HG02610 (cell line): Measurements from ENCODE around the gene ZFYVE16.
"Not testable (repeated sequence)": the region's sequence is repeated elsewhere in the genome, so short reads cannot be mapped to it uniquely, and the experiment has no call there.

ENCODE experiments used
- ATAC-seq: cut with Tn5 transposase; IDR thresholded peaks from one replicate; pipeline ENCODE4 v1.9.1; 2021; ENCODE audit warnings: mild to moderate bottlenecking, moderate library complexity; ENCODE audit not compliant: unreplicated experiment

ZFYVE16 gene

DNA sequence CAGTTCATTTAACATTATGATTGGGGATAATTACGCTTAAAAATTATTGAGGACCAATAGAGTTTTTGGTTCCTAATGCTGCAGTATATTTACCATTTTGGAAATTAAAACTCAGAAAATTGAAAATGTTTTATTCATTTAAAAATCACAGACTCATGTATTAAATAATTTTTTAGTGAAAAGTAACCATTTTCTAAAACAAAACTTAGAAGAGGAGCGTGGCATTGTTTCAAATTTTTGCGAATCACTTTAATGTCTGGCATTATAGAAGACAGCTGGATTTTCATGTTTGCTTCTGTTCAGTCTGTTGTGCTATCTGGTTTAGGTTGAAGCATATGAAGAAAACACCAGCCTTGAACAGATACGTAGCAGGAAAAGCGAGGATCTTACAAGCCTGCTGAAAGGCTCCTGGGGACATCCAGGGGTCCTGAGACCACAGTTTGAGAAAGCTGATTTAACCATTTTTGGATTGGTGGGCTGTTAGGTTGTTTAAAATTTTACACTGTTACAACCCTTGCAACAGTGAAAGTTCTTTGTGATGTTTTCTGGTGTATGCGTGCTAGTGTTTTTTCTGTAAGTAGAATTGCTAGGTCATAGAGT, 1.6 kb downstream of the ZFYVE16 start:
- no peak for ATAC-seq

- no peak for ATAC-seq
Observed at GRCh38 chr5:80411589-80412219, 3.8 kb downstream of the ZFYVE16 start.

- ATAC-seq, result no peak
Observed at GRCh38 chr5:80414113-80414512, 6.2 kb downstream of the ZFYVE16 start.

- ATAC-seq, result no peak
Observed at GRCh38 chr5:80417973-80418372, 10.1 kb downstream of the ZFYVE16 start.

GRCh38 chr5:80424365-80424764, 16.5 kb downstream of the ZFYVE16 start:
- not testable (repeated sequence) for ATAC-seq

GRCh38 chr5:80435476-80435875, 27.6 kb downstream of the ZFYVE16 start:
- ATAC-seq, result no peak

GRCh38 chr5:80437326-80437725, 29.5 kb downstream of the ZFYVE16 start:
- ATAC-seq, result no peak

DNA sequence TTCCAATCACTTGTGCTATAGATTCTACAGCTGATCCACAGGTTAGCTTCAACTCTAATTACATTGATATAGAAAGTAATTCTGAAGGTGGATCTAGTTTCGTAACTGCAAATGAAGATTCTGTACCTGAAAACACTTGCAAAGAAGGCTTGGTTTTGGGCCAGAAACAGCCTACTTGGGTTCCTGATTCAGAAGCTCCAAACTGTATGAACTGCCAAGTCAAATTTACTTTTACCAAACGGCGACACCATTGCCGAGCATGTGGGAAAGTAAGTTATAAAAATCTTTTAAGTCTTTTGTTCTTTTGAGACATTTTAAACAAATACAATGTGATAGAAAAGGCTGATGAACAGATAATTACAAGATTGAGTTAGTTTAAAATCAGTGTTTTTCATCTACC, 30.9 kb downstream of the ZFYVE16 start:
- no peak for ATAC-seq

GRCh38 chr5:80439213-80439612, 31.3 kb downstream of the ZFYVE16 start:
- no peak for ATAC-seq

- ATAC-seq, result no peak
Observed at GRCh38 chr5:80442742-80443141, 34.9 kb downstream of the ZFYVE16 start.

- no peak for ATAC-seq
Observed at GRCh38 chr5:80453366-80453765, 45.5 kb downstream of the ZFYVE16 start.

DNA sequence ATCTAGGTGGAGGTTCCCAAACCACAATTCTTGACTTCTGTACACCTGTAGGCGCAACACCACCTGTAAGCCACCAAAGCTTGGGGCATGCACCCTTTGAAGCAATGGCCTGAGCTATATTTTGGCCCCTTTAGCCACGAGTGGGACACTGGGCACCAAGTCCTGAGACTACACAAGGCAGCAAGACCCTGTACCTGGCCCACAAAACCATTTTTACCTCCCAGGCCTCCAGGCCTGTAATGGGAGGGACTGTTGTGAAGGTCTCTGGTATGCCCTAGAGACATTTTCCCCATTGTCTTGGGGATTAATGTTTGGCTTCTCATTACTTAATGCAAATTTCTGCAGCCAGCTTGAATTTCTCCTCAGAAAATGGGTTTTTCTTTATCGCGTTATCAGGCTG, 55.4 kb downstream of the ZFYVE16 start:
- no peak for ATAC-seq

DNA sequence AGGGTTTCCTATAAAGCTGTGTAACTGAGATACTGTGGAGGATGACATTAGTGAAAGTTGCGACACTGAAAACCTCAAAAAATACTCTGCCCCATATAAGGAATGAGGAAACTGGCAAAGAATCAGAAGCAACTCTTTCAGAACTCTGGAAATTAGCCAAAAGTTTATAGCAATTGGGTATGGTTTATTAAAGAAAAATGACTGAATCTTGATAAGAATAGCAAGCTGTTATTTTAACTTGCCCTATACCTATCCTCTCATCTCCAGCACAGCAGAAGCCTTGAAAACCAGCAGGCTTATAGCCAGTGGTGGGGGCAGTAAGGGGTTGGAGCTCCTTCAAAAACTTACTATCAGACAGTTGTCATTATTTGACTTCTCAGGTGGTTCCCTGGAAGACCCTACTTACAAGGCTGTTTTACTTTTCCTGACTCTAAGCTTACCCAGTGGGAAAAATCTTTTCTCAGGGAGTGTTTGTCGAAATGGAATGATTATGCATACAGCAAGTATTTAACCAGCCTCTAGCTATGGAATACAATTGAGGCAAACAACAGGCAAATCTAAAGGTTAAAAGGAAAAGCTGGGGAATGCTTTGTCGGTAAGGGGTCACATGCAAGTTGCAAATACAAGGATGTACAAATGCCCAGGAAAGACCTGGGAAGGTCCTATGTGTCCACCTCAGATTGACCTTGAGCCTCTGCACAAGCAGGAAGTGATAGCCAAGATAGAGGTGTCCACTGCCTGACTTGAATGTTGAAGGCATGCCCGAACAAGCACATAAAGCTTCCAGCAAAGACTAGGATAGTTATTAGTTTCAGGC, 59.0 kb downstream of the ZFYVE16 start:
- no peak for ATAC-seq

- no peak for ATAC-seq
Observed at GRCh38 chr5:80468131-80468530, 60.3 kb downstream of the ZFYVE16 start.

- not testable (repeated sequence) for ATAC-seq
Observed at GRCh38 chr5:80470631-80471030, 62.8 kb downstream of the ZFYVE16 start.

- ATAC-seq, result no peak
Observed at GRCh38 chr5:80474929-80475328, 67.1 kb downstream of the ZFYVE16 start.

DNA sequence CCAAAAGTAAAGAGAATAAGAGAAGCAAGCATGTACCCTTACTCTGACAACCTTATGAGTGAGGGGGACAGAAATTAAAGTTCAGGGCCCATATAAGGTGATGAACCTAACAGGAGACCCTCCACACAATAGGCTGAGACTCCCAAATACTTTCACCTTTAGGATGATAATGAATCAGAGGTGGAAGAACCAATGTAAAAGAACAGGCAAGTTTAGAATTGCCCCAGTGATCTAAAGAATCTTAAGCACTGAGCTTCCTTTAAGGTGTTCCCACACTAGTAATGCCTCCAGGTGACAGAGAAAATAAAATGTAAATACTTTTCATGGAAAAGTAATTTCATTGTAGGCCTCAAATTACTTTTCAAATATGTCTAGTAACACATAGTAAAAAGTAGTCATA, 71.8 kb downstream of the ZFYVE16 start:
- no peak for ATAC-seq

GRCh38 chr5:80480354-80480753, 72.5 kb downstream of the ZFYVE16 start:
- ATAC-seq, result no peak

DNA sequence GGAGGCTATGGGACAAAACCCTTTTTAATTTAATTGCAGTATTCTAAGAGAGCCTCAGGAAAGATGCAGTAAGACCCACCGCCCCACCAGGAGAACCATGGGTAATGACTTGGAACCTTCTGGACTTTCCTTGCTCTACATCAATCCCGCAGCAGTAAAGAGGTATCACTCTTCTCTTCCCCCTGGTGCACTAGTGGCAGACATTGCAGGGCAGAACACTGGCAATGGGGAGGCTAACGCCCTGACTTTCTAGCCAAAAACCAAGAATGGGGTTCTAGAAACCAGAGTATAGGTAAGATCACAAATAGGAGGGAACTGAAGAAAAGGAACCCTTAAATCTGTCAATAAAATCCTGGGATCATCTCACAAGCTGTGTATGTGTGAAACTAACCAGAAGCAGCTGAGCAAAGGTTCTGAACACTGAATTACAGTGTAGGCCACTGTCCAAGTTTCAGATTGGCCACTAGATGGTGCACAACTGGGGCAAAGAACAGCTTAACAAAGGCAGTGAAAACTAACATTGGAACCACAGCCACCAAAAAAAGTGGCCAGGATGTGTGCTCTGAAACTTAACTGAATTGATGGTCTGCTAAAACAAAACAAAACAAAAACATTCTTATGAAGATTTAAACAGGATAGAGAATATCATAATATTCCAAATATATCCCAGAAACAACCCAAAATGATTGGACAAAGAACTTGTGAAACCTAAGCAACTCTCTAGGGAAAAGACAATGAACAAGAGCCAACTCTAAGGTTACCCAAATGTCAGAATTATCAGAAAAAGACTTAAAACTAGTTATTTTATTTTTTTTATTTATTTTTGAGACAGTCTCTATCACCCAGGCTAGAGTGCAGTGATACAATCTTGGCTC, 73.4 kb downstream of the ZFYVE16 start:
- no peak for ATAC-seq

DNA sequence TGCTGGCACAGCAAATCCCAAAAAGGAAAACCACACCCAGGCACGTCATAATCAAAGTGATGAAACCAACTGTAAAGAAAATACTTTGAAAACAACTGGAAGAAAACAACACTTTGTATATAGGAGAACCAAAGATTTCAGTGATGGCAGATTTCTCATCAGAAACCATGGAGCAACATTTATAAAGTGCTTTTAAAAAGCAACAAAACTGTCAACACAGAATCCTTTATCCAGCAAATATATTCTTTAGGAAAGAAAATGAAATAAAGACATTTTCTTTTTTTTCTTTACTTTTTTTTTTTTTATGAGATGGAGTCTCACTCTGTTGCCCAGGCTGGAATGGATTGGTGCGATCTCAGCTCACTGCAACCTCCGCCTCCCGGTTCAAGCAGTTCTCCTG, 74.7 kb downstream of the ZFYVE16 start:
- no peak for ATAC-seq

DNA sequence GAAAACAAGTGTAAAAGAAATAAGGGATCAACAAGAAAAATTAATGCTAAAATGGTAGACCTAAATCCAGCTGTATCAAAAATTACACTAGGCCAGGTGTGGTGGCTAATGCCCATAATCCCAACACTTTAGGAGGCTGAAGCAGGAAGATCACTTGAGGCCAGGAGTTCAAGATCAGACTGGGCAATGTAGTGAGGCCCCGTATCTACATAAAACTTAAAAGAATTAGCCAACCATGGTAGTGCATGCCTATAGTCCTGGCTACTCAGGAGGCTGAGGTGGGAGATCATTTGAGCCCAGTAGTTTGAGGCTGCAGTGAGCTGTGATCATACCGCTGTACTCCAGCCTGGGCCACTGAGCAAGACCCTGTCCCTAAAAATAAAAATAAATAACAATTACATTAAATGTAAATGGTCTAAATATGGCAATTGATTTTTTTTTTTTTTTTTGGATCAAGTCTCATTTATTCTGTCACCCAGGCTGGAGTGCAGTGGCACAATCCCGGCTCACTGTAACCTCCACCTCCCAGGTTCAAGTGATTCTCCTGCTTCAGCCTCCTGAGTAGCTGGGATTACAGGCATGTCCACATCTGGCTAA, 75.9 kb downstream of the ZFYVE16 start:
- no peak for ATAC-seq
